HG02870 (cell line): ENCODE measurements around the gene CHMP1A.

Experiments used
- ATAC-seq: cut with Tn5 transposase; IDR thresholded peaks from one replicate; pipeline ENCODE4 v1.9.1; 2021; ENCODE audit warnings: mild to moderate bottlenecking, moderate library complexity; ENCODE audit not compliant: unreplicated experiment

The CHMP1A gene

DNA sequence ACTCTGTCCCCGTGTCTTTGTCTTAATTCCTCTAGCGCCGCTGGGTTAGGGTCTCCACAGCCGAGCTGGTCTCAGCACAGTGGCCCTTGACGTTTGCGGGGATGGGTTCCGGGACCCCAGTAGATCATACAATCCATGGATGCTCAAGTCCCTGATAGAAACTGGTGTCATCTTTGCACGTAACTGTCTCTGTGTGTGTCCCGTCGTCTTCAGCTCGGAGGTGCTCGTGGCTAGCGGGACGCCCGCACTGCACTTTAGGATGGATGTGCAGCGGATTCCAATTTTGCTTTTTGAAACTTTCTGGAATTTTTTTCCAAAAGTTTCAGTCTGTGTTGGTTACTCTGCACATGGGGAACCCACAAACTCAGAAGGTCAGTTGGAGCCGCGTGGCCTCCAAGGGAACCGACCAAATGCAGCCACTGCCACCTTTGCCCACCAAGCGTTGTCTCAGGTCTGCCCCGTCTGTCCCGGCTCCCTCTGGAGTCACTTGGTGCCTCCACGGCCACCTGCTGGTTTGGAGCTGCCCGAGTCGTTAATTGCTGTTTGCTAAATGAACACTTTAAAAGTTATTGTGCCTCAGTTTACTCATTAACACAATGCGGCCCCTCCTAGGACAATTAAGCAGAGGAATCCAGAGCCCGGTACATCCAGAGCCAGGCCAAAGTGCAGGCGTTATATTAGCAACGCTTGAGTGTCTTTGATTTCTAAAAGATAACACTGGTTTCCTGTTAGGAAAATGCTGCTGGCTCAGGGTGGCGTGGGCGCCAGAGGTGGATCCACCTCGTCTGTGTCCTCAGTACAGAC, 49.4 kb downstream of the CHMP1A start:
- no peak for ATAC-seq

- no peak for ATAC-seq
Observed at GRCh38 chr16:89607453-89607852, 50.1 kb downstream of the CHMP1A start.

DNA sequence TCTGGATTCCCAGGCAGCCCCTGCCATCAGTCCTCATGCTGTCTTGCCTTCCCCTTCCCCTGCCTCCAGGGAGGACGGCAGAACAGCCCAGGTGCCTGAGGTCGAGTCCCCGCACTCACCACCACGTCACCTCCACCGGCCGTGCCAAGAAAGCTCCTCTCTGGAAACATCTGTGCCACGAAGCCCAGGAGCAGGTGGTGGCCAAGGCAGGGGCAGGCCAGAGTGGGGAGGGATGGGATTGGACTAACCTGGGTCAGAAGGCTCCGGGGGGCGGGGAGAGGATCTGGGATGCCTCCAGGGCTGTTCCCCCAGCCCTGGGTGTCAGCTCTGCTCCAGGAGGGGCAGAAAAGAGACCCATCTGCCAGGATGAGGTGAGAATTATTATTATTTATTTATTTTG, 51.5 kb downstream of the CHMP1A start:
- no peak for ATAC-seq

DNA sequence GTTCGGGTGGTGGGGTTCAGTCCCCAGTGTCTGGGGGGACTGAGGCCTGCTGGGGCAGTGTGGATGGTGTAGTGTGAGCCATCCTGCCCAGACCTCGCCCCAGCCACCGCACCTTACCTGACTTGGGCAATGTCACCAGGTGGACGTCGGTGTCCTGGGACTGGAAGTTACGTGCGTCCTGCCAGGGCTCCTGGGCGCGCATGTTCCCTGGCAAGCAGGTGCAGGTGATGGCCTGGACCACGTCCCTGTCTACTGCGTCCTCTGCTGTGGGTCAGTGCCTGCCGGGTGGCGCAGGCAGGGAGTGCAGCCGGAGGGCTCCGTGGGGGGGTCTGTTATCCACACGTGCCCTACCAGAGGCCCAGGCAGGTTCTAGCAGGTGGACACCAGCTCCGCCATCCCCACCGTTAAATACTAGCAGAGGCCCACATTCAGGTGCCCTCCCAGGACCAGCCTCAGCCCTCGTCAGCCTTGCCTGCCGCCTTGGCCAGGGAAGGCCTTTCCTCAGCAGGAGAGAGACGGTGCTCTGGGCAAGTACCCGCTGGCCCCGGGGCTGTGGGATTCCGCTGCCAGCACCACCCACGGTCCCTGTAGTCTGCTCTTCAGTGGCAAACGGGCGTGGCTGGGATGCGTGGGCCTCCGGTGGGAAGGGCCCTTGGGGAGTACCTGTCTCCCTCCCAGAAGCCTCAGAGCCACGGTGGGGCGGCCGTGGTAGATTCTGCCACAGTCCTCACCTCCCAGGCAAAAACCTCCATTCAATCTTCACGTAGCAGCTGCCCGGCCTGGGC, 52.1 kb downstream of the CHMP1A start:
- no peak for ATAC-seq

- ATAC-seq = no peak
Observed at GRCh38 chr16:89604764-89605163, 52.7 kb downstream of the CHMP1A start.

DNA sequence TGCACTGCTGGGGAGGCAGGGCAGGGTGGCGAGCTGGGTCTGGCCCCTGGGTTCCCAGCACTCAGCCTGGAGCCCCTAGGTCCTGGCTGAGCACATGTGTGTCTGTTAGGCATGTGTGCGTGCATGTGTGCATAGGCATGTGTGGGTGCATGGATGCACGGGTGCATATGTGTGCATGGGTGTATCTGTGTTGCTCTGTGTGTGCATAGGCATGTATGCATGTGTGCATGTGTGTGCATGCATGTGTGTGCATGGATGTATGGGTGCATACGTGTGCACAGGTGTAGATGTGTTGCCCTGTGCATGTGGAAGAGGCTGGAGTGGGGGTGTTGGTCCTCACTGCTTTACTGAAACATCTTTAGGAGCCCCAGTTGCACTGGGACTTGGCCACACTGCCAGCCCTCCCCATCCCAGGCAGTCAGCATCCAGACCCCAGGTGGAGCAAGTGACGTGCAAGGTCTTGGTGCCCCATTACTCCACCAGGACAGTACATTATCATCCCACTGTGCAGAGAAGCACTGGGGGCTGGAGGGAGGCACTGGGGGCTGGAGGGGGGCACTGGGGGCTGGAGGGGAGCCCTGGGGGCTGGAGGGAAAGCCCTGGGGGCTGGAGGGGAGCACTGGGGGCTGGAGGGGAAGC, 54.4 kb downstream of the CHMP1A start:
- ATAC-seq = no peak

- ATAC-seq = no peak
Observed at GRCh38 chr16:89602273-89602951, 55.1 kb downstream of the CHMP1A start.

DNA sequence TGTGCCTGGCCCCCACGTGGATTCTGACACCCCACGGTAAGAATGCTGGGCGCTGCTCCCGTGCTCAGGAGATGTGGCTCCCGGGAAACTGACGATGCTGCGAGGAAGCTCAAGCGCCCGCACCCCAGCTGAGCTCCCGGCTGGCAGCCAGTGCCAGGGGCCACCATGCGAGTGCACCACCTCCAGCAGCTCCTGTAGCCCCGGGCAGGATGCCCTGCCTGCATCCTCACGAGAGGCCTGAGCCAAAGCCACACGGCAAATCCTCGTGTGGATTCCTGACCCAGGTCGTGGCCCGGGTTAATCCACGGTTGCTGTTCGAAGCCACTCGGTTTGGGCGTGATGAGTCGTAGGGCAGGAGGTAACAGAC, 55.6 kb downstream of the CHMP1A start:
- no peak for ATAC-seq

GRCh38 chr16:89600956-89601355, 56.6 kb downstream of the CHMP1A start:
- no peak for ATAC-seq

DNA sequence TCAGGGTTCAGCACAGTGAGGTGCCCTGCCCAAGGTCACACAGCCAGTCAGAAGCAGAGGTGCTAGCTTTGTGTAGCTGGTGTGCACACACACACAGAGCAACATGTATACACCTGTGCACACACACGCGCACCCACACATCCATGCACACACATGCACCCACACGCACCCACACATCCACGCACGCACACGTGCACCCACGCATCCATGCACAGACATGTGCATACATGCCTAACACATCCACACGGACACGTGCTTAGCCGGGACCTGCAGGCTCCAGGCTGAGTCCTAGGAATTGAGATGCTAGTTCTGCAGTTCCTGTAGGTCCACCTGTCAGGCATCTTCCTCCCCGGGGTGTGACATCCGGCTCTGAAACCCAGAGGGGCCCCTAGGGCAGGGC, 57.1 kb downstream of the CHMP1A start:
- ATAC-seq = no peak

DNA sequence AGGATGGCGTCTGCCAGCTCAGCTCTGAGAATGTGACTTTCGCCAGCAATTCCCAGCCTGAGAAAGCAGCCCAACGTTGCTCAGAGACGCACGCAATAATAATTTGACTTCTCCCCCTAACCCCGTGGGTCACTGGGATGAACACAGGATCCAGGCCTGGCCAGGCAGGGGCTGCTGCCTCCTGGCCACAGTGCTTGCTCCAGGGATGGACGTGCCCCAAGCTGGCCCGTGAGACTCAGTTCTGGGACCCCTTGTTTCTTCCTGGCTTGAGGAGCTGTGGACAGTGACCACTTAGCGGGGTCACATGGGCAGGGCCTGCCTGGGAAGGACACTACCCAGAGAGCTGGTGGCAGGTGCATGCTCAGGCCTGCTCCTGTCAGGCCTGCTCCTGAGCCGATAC, 57.6 kb downstream of the CHMP1A start:
- no peak for ATAC-seq

GRCh38 chr16:89599451-89599858, 58.1 kb downstream of the CHMP1A start:
- ATAC-seq = no peak

GRCh38 chr16:89598199-89598598, 59.3 kb downstream of the CHMP1A start:
- ATAC-seq = no peak

DNA sequence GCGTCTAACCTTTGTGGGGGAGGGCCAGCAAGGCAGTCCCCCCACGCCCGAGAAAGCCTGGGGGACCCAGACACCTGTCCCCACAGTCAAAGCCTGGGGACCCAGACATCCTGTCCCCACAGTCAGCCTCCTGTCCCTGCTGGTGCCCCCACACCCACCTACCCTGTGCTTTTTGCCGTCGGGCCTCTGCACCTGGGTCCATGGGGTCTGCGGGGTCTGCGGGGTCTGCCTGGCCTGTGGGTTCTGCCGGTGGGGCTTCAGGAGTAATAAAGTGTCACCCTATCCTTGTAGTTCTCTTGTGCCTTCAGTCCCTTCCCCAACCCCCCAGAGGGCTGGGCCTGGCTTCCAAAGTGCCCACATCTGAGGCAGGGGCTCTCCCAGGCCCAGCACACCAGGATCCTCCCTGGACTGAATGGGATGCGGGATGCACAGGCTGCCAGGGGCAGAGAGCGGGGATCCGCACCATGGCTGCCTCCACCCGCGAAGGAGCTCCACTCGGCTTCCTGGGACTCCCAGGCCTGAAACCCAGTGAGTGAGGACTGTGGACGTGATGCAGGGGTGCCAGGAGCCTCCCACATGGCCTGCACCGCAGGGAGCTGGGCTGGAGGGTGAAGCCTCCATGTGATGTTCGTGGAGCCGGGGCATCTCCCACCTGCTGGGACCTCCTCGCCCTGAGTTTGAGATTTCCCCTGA, 60.4 kb downstream of the CHMP1A start:
- ATAC-seq = no peak

DNA sequence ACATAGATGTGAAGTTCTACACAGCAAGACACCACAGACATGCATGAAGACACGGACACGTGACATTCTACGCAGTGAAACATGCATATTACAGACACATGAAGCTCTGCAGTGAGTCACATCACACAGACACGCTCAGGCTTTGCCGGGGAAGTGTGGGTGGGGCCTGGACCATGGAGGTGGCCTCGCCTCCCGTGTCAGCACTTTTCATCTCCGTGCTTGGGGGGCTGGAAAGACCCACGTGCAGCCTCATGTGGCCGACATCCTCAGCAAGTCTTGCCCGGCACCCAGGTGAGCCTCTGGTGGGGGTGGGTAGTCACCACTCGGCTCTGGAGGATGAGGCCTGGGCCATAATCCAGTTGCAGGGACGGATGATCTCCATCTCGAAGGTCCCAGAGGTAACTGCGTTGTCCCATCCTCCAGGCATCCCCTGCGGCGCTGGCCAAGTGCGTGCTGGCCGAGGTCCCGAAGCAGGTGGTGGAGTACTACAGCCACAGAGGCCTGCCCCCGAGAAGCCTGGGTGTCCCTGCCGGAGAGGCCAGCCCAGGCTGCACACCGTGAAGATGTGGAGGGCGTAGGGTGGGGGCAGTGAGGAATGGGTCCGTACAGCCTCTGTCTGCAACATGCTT, 61.3 kb downstream of the CHMP1A start:
- ATAC-seq = no peak

DNA sequence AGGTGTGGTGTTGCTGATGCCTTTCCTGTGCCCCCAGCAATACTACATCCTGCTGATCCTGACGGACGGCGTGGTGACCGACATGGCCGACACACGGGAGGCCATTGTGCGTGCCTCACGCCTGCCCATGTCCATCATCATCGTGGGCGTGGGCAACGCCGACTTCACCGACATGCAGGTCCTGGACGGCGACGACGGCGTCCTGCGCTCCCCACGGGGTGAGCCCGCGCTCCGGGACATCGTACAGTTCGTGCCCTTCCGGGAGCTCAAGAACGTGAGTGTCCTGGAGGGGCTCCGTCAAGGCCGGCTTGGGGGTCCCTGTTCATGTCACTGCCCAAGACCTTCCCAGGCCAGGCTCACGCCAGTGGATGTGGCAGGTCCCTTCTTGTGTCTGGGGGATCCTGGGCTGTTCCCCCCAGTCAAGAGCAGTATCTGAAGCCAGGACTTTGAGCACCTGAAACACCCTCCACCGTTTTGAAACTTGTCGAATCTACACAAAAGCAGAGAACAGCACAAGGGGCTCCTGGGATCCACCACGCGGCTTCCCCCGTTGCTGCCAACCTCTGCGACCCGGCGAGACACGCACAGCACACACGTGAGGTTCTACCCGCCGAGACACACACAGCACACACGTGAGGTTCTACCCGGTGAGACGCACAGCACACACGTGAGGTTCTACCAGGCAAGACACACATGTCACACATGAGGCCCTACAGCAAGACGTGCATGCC, 62.0 kb downstream of the CHMP1A start:
- no peak for ATAC-seq
